Small intestine (tissue), 7 donors: ENCODE measurements around the gene RFX7. TPM values are rescaled to one million over a fixed set of nuclear protein-coding genes. Genes with fewer than 3 reads are reported as not detected.
A peak's percentile ranks its signal among the peaks of the same experiment; 100 is the strongest.

ENCODE experiments used
- DNase-seq, 2 donors: peaks; one replicate each; pipeline versions ENCODE4 v3.0.0 to v3.0.0-alpha.2; 2013
- FAIRE-seq: peaks from 2 replicates; lab custom pipeline; 2012; peaks lifted over from hg19 to GRCh38; lab: Jason Lieb, UNC
- H3K27ac ChIP-seq, 3 donors: one replicate each; pipeline ENCODE4 v1.5.1; 2013; ENCODE audit warnings: low read length in 2 of 3, mild to moderate bottlenecking in 2 of 3, control low read depth in 1 of 3, inconsistent platforms in 1 of 3, low read depth in 1 of 3, moderate library complexity in 1 of 3
- H3K27me3 ChIP-seq, 3 donors: one replicate each; pipeline ENCODE4 v1.6.1; 2013; ENCODE audit warnings: low read length in 3 of 3, inconsistent platforms in 1 of 3; ENCODE audit not compliant: control insufficient read depth in 3 of 3, insufficient read depth in 3 of 3
- H3K36me3 ChIP-seq, 3 donors: one replicate each; pipeline ENCODE4 v1.6.1; 2013; ENCODE audit warnings: low read length in 3 of 3, inconsistent platforms in 1 of 3, low read depth in 1 of 3, mild to moderate bottlenecking in 1 of 3, moderate library complexity in 1 of 3; ENCODE audit not compliant: control insufficient read depth in 3 of 3, insufficient read depth in 2 of 3
- H3K4me1 ChIP-seq, 3 donors: one replicate each; pipeline ENCODE4 v1.6.1; 2013; ENCODE audit warnings: low read length in 2 of 3, inconsistent platforms in 1 of 3, low read depth in 1 of 3, mild to moderate bottlenecking in 1 of 3, moderate library complexity in 1 of 3; ENCODE audit not compliant: control insufficient read depth in 3 of 3, insufficient read depth in 2 of 3
- H3K4me3 ChIP-seq, 3 donors: one replicate each; pipeline ENCODE4 v1.5.1; 2013; ENCODE audit warnings: low read length in 3 of 3, control low read depth in 1 of 3, inconsistent platforms in 1 of 3, low read depth in 1 of 3, mild to moderate bottlenecking in 1 of 3, moderate library complexity in 1 of 3
- H3K9me3 ChIP-seq, 2 donors: one replicate each; pipeline ENCODE4 v1.6.1; 2013; ENCODE audit warnings: low read depth in 1 of 2, low read length in 1 of 2; ENCODE audit not compliant: control insufficient read depth in 2 of 2, insufficient read depth in 1 of 2
- WGBS, 3 donors: extraction: QIAGEN DNeasy Blood & Tissue Kit; methylation state at CpG; one replicate each; pipeline ENCODE4 v1.1.7; 2013; 5-methylcytosine and 5-hydroxymethylcytosine counted together
- polyA plus RNA-seq, 4 donors: library from polyadenylated mRNA; stranded (reverse) in 3 of 4; unstranded in 1 of 4; fragments of 200-250 nt in 3 of 4; fragments of 120-200 nt in 1 of 4; gene quantifications; one replicate each; pipeline versions ENCODE4 v1.2.1 to v1.2.3, GENCODE V29; 2013
- donor health status: healthy with polysubstance abuse.
- donor health status: control.
- donor health status: control.
- donor health status: Bipolar disorder and iron deficiency.
- donor health status: healthy.

RFX7 gene
- polyA plus RNA-seq, 4 donors: 1.4 to 12.8 (median 3.0) TPM

DNA sequence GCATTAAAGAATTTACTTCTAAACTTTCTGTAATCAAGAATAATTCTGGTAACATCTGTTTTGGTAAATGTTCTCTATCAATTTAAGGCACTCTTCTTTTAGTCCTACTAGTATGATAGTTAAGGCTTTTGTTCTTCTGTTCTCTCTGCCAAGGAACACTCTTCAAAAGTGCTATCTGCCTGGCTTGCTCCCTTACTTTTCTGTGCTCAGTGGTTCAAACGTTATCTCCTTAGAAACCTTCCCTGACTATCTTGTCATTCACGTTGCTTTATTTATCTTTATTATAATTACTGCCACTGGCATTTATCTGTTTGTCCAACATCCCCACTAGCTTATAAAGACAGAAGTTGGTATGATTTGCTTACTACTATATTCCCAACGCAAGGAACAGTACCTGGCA lies 59.2 kb downstream of the RFX7 start:
- H3K4me3 ChIP-seq: no peak overlapping the region
- H3K9me3 ChIP-seq: no peaks in the 10 kb centered on the region
- H3K27me3 ChIP-seq: no peaks in the 10 kb centered on the region
- H3K4me1 ChIP-seq: no peaks in the 10 kb centered on the region
- WGBS, 3 donors: 94 to 98% (median 95%) methylated on average over 3 of the region's 3 CpGs
- peaks cover 0 to 3% (median 0%) of the 10 kb centered on the region in 3 donors for H3K36me3 ChIP-seq
- FAIRE-seq (no peak), DNase-seq (no peak)
- no peak overlapping the region for H3K27ac ChIP-seq

DNA sequence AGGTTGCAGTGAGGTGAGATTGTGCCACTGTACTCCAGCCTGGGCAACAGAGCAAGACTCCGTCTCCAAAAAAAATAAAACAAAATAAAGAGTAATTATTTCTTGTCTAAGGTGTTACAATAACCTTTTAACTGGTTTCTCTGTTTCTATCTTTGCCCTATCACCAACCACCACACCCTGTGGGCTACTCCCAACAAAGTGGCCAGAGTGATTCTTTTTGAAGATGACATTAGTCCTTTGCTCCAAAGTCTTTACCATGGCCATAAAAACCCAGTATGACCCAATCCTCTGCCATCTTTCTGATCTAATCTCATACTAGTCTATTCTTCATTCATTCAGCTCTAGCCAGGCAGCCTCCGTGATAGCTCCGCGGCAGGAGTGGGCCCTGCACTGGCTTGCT lies 62.8 kb downstream of the RFX7 start:
- H3K36me3 ChIP-seq: no peaks in the 10 kb centered on the region
- DNase-seq (peak in 1 of 2 donors; percentile 17), FAIRE-seq (no peak)
- no peaks in the 10 kb centered on the region for H3K4me1 ChIP-seq
- no peak overlapping the region for H3K4me3 ChIP-seq
- 97% methylated on average over 4 of the region's 4 CpGs for WGBS, 3 donors
- H3K27me3 ChIP-seq: no peaks in the 10 kb centered on the region
- H3K9me3 ChIP-seq: no peaks in the 10 kb centered on the region
- H3K27ac ChIP-seq: no peak overlapping the region

DNA sequence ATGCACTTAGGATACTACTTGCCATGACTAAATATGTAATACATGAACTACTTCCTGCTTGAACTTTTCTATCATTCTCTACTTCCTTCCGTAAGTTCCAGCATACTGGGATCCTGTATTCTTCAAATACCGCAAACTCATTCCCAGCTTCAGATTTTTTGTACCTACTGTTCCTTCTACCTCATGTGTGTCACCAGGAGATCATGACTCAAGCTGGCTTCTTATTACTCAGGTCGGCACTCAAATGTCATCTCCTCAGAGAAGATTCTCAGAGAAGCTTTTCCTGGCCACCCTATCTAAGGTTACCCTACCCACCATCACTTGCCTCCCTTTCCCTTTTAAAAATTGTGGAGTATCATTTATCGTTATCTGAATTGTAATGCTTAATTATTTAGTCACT lies 66.7 kb downstream of the RFX7 start:
- no peaks in the 10 kb centered on the region for H3K4me1 ChIP-seq
- DNase-seq (no peak), FAIRE-seq (no peak)
- WGBS, 3 donors: 93 to 96% (median 95%) methylated on average over 4 of the region's 4 CpGs
- peaks cover 0 to 9% (median 4%) of the 10 kb centered on the region in 3 donors for H3K36me3 ChIP-seq
- H3K27ac ChIP-seq: no peak overlapping the region
- H3K27me3 ChIP-seq: no peaks in the 10 kb centered on the region
- H3K4me3 ChIP-seq: no peak overlapping the region
- H3K9me3 ChIP-seq: no peaks in the 10 kb centered on the region

DNA sequence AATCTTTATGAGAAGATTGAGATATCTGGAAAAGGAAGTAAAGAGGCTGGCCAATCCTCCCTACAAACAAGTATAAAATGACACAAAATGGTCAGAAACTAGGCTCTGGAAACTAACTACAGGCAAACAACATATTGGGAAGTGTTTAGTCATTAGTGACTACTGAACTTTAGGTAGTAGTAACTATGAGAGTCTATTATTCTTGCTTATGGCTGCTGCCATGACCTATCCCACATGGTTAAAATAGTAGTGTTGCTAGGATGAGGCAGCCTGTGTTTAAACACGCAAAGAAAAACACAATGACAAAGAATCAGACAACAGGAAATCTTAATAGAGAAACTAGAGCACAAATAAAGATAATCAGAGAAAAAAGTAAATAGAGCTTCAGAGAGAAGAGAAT lies 67.9 kb downstream of the RFX7 start:
- 88 to 97% (median 88%) methylated on average over 1 of the region's 1 CpG for WGBS, 3 donors

DNA sequence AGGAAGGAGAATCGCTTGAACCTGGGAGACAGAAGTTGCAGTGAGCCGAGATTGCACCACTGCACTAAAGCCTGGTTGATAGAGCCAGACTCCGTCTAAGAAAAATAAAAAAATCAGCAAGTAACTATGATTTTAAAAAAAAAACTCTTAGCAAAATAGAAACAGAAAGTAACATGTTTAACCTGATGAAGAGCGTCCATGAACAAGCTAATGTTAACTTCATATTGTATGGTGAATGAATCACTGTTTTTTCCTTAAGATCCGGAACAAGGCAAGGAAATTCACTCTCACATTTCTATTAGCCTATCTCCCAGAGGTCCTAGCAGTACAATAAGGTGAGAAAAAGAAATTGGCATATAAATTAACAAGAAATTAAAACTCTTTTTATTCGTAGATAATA lies 69.0 kb downstream of the RFX7 start:
- WGBS, 3 donors: 74 to 93% (median 78%) methylated on average over 6 of the region's 6 CpGs
- Histone ChIP-seq H3K27me3 (no peaks in the 10 kb centered on the region), H3K36me3 (peaks cover 0 to 9% (median 5%) of the 10 kb centered on the region in 3 donors), H3K27ac (no peak overlapping the region), H3K4me3 (no peak overlapping the region), H3K9me3 (no peaks in the 10 kb centered on the region), H3K4me1 (no peaks in the 10 kb centered on the region)
- DNase-seq (no peak), FAIRE-seq (no peak)

More for the DNA sequence above, 67.9 kb downstream of the RFX7 start:
- Histone ChIP-seq H3K9me3 (no peaks in the 10 kb centered on the region), H3K27ac (no peak overlapping the region), H3K4me1 (no peaks in the 10 kb centered on the region), H3K4me3 (no peak overlapping the region), H3K27me3 (no peaks in the 10 kb centered on the region), H3K36me3 (peaks cover 0 to 9% (median 5%) of the 10 kb centered on the region in 3 donors)
- FAIRE-seq: no peak
- no peak for DNase-seq

DNA sequence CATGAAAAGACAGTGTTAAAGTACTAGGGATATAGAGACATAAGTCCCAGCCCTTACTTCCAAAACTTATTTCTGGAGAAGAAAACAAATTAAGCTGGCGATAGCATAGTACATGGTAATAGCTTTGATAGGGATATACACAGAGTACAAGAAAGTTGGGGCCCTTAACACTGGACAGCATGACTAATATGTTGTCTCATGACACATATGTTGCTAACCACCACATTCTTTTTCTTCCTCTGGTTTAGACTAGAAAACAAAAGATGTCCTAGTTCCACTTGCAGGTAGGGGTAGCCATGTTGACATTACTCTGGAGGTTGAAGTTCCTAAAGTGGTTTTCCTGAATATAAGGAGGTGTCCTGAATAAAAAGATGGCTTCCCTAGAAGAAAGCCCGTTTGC lies 75.3 kb downstream of the RFX7 start:
- no peak for DNase-seq
- H3K4me1 ChIP-seq: peaks cover 0 to 2% (median 0%) of the 10 kb centered on the region in 3 donors
- H3K9me3 ChIP-seq: no peaks in the 10 kb centered on the region
- H3K4me3 ChIP-seq: no peak overlapping the region
- no peaks in the 10 kb centered on the region for H3K27me3 ChIP-seq
- 73 to 85% (median 77%) methylated on average over 2 of the region's 2 CpGs for WGBS, 3 donors
- no peak for FAIRE-seq
- H3K27ac ChIP-seq: no peak overlapping the region
- H3K36me3 ChIP-seq: peaks cover 0 to 5% (median 2%) of the 10 kb centered on the region in 3 donors

DNA sequence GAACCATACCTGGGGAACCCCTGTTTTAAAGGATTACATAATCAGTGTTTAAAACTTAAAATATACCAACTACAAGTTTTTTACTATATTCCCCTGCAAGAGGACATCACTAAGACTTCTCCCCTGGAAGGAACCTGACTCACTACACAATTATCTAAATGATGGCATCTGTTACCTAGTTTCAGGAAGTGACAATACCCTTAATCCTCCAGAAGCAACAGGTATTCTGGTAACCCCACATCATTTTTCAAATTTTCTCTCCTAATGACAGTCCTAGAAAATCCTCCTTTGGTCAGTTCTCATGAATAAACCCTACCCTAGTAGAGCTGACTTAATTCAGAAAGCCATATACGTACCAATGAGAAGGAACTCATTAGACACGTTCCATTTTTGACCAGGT lies 78.4 kb downstream of the RFX7 start:
- no peak overlapping the region for H3K4me3 ChIP-seq
- no peaks in the 10 kb centered on the region for H3K36me3 ChIP-seq
- peaks cover 0 to 2% (median 0%) of the 10 kb centered on the region in 3 donors for H3K4me1 ChIP-seq
- no peak overlapping the region for H3K27ac ChIP-seq
- H3K9me3 ChIP-seq: no peaks in the 10 kb centered on the region
- no peaks in the 10 kb centered on the region for H3K27me3 ChIP-seq
- DNase-seq (no peak), FAIRE-seq (no peak)
- WGBS, 3 donors: 91 to 96% (median 95%) methylated on average over 2 of the region's 2 CpGs

DNA sequence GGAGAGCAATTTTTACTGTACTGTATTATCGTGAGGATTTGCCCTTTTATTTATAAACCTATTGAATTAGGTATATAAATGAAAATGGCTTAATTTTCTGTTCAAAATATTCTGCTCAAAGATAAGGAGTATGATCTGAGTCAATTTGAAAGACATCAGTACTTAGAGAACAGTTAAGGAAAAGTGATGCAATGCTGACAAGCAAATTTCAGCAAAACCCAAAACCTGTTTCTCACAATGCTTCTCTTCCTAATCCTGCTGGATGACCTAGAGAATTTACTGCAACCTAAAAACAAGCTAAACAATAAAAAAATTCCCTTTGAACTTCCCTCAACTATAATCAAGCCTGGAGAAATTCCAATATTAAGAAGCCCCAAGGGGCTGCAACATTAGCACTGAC lies 82.7 kb downstream of the RFX7 start:
- peaks cover 0 to 2% (median 0%) of the 10 kb centered on the region in 3 donors for H3K4me1 ChIP-seq
- H3K9me3 ChIP-seq: no peaks in the 10 kb centered on the region
- H3K27ac ChIP-seq: no peak overlapping the region
- no peaks in the 10 kb centered on the region for H3K36me3 ChIP-seq
- no peaks in the 10 kb centered on the region for H3K27me3 ChIP-seq
- 79 to 88% (median 85%) methylated on average over 1 of the region's 1 CpG for WGBS, 3 donors
- no peak overlapping the region for H3K4me3 ChIP-seq
- FAIRE-seq (no peak), DNase-seq (no peak)

DNA sequence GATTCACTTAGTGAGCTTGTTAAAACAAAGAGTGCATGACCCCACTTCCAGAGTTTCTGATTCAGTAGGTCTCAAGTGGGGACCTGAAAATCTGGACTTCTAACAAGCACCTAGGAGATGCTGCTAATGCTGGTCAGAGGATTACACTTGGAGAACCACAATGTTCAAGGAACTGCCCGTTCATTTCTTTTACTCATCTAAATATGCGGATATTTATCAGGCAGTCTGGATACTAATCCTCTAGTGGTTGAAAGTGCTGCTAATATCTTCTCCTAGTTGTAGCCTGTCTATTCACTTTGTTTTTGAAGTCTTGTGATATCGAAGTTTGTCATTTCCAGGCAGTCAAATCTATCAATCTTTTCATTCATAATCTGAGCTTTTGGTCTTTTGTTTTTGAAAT lies 86.8 kb downstream of the RFX7 start:
- DNase-seq (no peak), FAIRE-seq (no peak)
- Histone ChIP-seq H3K4me1 (no peaks in the 10 kb centered on the region), H3K36me3 (no peaks in the 10 kb centered on the region), H3K9me3 (peaks cover 0 to 9% of the 10 kb centered on the region in 2 donors), H3K27ac (no peak overlapping the region), H3K4me3 (no peak overlapping the region), H3K27me3 (no peaks in the 10 kb centered on the region)
- WGBS, 3 donors: 86 to 92% (median 90%) methylated on average over 3 of the region's 3 CpGs
